ENCODE measurements around the gene EZR.

GRCh38 chr6:158764183-158764849 lies 54.9 kb downstream of the EZR start:
- TF ChIP-seq CTCF (IDR thresholded peaks at IDR 0.05; ENCODE audit: insufficient read depth, low read length): no peak
- TF ChIP-seq POLR2AphosphoS5 (IDR thresholded peaks at IDR 0.05; ENCODE audit: low read depth): no peak
- no peak for TF ChIP-seq REST (IDR thresholded peaks at IDR 0.05; ENCODE audit: insufficient replicate concordance, low read depth)
- TF ChIP-seq GABPA (IDR thresholded peaks at IDR 0.05; ENCODE audit: low read depth): no peak
- TF ChIP-seq SPI1 (IDR thresholded peaks at IDR 0.05; ENCODE audit: borderline replicate concordance, low read depth): no peak

Data from HL-60 (cell line).